IgD-negative memory B cell (primary cell): ENCODE results near the gene CEP72. TPM values are rescaled to one million over a fixed set of nuclear protein-coding genes. Genes with fewer than 3 reads are reported as not detected.

Experiments used
- H3K27ac Mint-ChIP-seq, 3 donors: one replicate each; pipeline ENCODE4 v1.8.0; 2020 to 2022; ENCODE audit warnings: mild to moderate bottlenecking in 3 of 3, mixed read lengths in 3 of 3, moderate library complexity in 1 of 3
- H3K27me3 Mint-ChIP-seq: one replicate; pipeline ENCODE4 v1.8.0; 2021; ENCODE audit warnings: mixed read lengths
- H3K36me3 Mint-ChIP-seq: one replicate; pipeline ENCODE4 v1.8.0; 2020; ENCODE audit warnings: mild to moderate bottlenecking, mixed read lengths
- H3K4me1 Mint-ChIP-seq, 3 donors: one replicate each; pipeline ENCODE4 v1.8.0; 2020 to 2022; ENCODE audit warnings: mixed read lengths in 3 of 3, mild to moderate bottlenecking in 1 of 3
- H3K4me3 Mint-ChIP-seq, 4 donors: one replicate each; pipeline ENCODE4 v1.8.0; 2020 to 2022; ENCODE audit warnings: mild to moderate bottlenecking in 4 of 4, mixed read lengths in 4 of 4, moderate library complexity in 3 of 4
- H3K9me3 Mint-ChIP-seq, 3 donors: one replicate each; pipeline ENCODE4 v1.8.0; 2020 to 2021; ENCODE audit warnings: mixed read lengths in 3 of 3, mild to moderate bottlenecking in 1 of 3
- polyA plus RNA-seq: library from polyadenylated mRNA; unstranded; fragments of 300-500 nt; fragmentation: Illumina TruSeq; gene quantifications from one replicate; pipeline ENCODE4 v1.2.3, GENCODE V29; 2021

The CEP72 gene
- polyA plus RNA-seq, 1 donor from 2014 or later = 5.4 TPM

DNA sequence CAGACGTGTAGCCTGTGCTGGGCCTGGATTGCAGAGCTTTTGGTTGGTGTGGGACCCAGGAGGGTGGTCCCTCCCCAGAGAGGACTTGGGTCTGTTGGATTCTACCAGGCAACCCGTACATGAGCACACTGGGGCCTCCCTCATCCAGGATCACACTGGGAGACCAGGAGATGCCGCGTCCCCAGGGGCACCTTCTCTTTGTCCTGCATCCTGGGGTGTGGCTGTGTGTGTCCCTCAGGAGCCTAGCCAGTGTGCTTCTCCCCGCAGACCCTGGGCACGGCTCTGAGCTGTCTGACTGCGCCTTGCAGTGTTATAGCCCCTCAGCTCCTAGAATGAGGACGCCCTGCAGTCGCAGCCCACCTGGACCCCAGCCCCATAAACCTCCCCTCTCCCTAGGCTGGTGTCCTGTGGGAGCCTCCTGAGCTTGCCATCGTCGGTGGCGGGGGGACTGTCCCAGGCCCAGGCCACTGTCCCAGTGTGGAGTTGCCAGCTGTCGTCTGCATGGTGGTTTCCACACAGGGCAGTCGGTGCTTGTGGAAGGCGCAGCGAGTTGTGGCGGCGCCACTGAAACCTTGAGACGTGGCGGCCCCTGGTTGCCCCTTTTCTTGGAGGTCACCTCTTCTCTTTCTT lies 27.6 kb downstream of the CEP72 start:
- Mint-ChIP-seq H3K4me1 (peaks cover 5 to 11% (median 11%) of the 10 kb centered on the region in 3 donors), H3K27ac (peak overlapping the region in 1 of 3 donors; percentile 50), H3K27me3 (no peaks in the 10 kb centered on the region), H3K36me3 (peaks cover 18% of the 10 kb centered on the region), H3K4me3 (no peak overlapping the region), H3K9me3 (peaks cover 0 to 3% (median 0%) of the 10 kb centered on the region in 3 donors)

DNA sequence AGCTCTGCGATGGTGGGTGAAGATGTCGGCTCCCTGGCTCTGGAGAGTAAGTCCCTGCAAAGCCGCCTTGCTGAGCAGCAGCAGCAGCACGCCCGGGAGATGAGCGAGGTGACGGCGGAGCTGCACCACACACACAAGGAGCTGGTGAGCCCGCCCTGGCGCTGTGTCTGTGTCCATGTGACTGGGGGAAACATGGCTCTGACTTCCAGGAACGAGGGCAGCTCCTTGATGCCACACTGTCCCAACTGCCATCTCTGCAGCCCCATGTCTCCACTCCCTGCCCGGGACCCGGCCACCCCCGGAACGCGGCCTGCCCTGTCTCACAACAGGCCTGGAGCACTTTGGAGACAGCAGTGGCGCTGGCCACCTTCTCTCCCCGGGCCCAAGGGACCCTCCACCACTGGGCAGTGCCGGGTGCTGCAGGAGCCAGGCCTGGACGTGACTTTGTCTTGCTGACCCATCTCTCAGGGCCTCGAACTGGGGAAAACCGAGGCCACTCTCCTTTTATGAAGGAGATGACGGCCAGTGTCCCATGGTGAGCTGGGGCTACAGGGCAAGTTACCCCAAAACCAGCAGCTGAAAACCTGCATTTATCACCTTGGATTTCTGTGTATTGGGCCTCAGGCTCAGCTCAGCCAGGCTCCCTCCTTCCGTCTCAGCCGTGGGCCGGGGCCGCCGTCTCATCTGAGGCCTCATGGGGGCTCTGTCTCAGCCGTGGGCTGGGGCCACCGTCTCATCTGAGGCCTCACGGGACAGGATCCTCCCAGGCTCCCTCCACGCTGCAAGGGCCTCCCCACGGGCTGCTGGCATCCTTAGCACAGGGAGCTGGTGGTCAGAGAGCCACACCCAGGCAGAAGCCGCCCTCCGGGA lies 28.6 kb downstream of the CEP72 start:
- Mint-ChIP-seq H3K4me3 (no peak overlapping the region), H3K27me3 (no peaks in the 10 kb centered on the region), H3K4me1 (peaks cover 5 to 13% (median 11%) of the 10 kb centered on the region in 3 donors), H3K9me3 (peaks cover 0 to 3% (median 0%) of the 10 kb centered on the region in 3 donors), H3K36me3 (peaks cover 13% of the 10 kb centered on the region), H3K27ac (peak overlapping the region in 1 of 3 donors; percentile 50)

DNA sequence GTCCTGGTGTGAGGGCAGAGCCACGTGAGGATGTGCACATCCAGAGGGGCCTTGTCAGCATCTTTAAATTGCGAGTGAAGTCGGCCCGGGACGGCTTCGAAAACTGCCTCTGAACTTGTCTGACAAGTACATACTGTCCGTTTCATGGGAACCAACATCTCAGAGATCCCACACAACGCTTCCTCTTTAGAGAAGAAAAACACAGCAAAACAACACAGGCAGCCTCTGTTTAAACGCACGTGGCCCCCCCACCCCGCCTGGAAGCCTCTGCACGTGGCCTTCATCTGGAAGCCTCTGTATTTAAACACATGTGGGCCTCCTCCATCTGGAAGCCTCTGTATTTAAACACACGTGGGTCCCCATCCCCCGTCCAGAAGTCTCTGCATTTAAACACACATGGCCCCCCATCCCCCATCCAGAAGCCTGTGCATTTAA lies 29.2 kb downstream of the CEP72 start:
- peaks cover 10% of the 10 kb centered on the region for H3K36me3 Mint-ChIP-seq
- H3K9me3 Mint-ChIP-seq = no peaks in the 10 kb centered on the region
- H3K4me1 Mint-ChIP-seq = peaks cover 5 to 14% (median 11%) of the 10 kb centered on the region in 3 donors
- no peaks in the 10 kb centered on the region for H3K27me3 Mint-ChIP-seq
- no peak overlapping the region for H3K27ac Mint-ChIP-seq
- H3K4me3 Mint-ChIP-seq = no peak overlapping the region

DNA sequence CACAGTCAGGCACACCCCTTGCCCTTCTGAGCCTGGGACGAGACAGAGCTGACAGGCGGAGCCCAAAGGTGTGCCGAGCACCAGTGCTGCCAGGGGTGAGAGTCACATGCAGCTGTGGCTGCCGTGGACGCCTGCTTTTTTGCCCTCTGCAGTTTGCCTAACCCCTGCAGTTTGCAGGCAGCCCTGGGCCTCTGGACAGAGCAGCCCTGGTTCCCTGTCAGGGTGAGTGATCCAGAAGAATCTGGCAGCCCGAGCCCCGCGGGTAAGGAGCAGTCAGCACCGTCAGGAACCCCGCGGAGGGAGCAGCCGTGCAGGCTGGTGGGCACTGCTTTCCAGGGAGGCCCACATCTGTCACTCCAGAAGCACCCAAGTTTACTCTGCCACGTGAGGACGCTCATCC lies 30.3 kb downstream of the CEP72 start:
- H3K4me1 Mint-ChIP-seq = peaks cover 5 to 14% (median 11%) of the 10 kb centered on the region in 3 donors
- H3K36me3 Mint-ChIP-seq = peaks cover 5% of the 10 kb centered on the region
- no peaks in the 10 kb centered on the region for H3K9me3 Mint-ChIP-seq
- H3K27me3 Mint-ChIP-seq = no peaks in the 10 kb centered on the region
- H3K27ac Mint-ChIP-seq = no peak overlapping the region
- H3K4me3 Mint-ChIP-seq = no peak overlapping the region

DNA sequence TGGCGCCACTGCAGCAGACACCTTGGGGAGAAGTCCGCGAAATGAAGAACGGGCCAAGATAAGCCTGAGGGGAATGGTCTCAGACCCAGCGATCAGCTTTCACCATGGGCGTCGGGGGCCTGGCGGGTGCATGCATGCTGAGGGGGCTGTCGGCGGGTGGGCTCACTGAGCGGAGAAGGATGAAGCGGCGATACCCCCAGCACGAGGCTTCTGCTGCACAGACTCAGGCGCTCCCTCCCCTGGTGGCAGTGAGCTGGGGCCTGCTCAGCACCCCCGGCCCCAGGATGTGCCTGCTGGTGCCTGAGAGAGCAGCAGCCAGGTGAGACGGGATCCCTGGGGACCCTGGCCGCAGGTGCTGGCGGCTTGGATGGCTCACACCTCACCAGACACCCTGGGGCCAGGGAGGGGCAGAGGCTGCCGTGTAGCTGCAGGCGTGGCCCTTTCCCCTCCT lies 31.2 kb downstream of the CEP72 start:
- H3K4me3 Mint-ChIP-seq = peak overlapping the region in 3 of 4 donors; percentile 8 to 63 (median 16)
- peaks cover 5 to 14% (median 11%) of the 10 kb centered on the region in 3 donors for H3K4me1 Mint-ChIP-seq
- H3K9me3 Mint-ChIP-seq = no peaks in the 10 kb centered on the region
- H3K36me3 Mint-ChIP-seq = peaks cover 5% of the 10 kb centered on the region
- H3K27me3 Mint-ChIP-seq = no peaks in the 10 kb centered on the region
- peak overlapping the region in 1 of 3 donors; percentile 82 for H3K27ac Mint-ChIP-seq

DNA sequence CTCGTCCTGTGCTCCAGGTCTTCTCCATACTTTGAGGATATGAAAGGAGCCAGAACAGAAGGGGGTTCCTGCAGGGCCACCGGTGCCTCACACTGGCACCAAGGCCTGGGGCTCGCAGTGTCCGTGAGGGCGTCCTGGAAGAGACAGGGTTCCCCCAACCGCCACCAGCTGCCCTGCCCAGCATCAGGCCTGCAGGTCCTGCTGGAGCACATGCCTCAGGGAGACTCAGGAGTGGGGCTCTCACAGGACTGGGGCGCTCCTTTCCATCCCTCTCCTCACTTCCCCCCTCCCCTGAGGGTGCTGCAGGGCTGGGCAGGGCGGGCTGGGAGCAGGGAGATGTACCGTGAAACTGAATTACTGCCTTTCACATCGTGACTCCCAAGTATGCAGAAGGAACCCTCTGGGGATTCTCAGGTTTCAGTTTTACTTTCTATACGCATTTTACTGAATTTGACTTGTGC lies 31.7 kb downstream of the CEP72 start:
- peak overlapping the region in 2 of 3 donors; percentile 7 to 11 for H3K27ac Mint-ChIP-seq
- H3K27me3 Mint-ChIP-seq = no peaks in the 10 kb centered on the region
- H3K4me3 Mint-ChIP-seq = peak overlapping the region in 3 of 4 donors; percentile 24 to 55 (median 45)
- peaks cover 5% of the 10 kb centered on the region for H3K36me3 Mint-ChIP-seq
- no peaks in the 10 kb centered on the region for H3K9me3 Mint-ChIP-seq
- peaks cover 5 to 14% (median 11%) of the 10 kb centered on the region in 3 donors for H3K4me1 Mint-ChIP-seq

DNA sequence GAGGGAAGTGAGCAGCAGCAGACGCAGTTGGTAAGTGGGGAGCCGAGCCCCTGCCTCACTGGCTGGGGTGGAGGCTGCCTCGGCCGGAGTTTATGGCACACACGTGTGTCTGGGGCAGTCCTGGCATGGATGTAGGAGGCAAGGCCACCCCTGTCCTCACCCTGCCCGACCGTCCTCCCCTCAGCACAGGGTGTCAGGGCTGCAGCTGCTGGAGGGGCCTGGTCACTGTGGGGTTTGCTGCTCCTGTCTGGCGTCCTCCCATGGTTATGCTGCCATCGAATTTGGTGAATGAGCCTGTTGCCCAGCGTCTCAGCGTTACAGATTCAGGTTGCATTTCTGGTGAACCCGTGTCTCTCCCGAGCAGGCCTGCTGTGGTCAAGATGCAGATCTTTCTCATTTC lies 32.4 kb downstream of the CEP72 start:
- no peaks in the 10 kb centered on the region for H3K27me3 Mint-ChIP-seq
- H3K4me3 Mint-ChIP-seq = peak overlapping the region in 2 of 4 donors; percentile 45 to 55

DNA sequence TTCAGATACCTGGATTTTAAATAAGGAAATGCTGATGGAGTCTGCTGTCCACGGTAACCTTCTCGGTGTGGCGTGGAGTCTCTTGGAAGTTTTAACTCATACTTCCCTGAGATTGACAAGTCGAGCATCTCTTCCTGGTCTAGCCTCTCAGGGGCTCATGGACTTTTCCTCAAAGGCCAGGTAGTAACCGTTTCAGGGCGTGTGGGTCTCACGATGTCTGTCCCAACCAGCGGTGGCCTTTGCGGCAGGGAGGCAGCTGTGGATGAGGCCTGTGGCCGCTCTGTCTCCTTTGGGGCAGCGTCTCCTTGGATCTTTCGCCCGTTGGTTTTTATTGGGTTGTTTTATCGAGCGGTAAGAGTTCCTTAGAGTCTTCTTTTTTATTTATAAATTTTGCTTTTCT lies 32.8 kb downstream of the CEP72 start:
- Mint-ChIP-seq H3K36me3 (peaks cover 4% of the 10 kb centered on the region), H3K4me1 (peaks cover 5 to 14% (median 11%) of the 10 kb centered on the region in 3 donors)

More for the DNA sequence above, 32.4 kb downstream of the CEP72 start:
- Mint-ChIP-seq H3K9me3 (no peaks in the 10 kb centered on the region), H3K36me3 (peaks cover 4% of the 10 kb centered on the region), H3K27ac (peak overlapping the region in 2 of 3 donors; percentile 7 to 11), H3K4me1 (peaks cover 5 to 14% (median 11%) of the 10 kb centered on the region in 3 donors)

DNA sequence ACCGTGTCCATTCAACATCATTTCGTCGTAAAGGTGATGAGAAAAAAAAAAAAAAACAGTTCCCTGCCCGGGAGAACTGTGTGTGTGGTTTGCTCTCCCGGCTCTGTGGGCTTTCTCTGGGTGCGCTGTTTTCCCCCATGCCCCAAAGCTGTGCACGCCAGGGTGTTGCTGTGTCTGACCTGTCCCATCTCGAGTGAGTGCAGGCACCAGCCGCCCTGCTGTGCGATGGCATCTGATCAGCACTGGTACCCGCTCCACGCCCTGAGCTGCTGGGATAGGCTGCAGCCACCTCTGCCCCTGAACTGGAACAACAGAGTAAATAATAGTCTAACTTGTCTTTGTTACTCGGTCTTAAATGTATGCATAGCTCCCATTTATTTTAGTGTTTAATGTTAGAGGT lies 33.3 kb downstream of the CEP72 start:
- H3K9me3 Mint-ChIP-seq = no peaks in the 10 kb centered on the region
- peaks cover 4% of the 10 kb centered on the region for H3K36me3 Mint-ChIP-seq
- peaks cover 5 to 14% (median 11%) of the 10 kb centered on the region in 3 donors for H3K4me1 Mint-ChIP-seq
- H3K27ac Mint-ChIP-seq = no peak overlapping the region
- H3K4me3 Mint-ChIP-seq = no peak overlapping the region
- no peaks in the 10 kb centered on the region for H3K27me3 Mint-ChIP-seq

More for the DNA sequence above, 32.8 kb downstream of the CEP72 start:
- Mint-ChIP-seq H3K27ac (no peak overlapping the region), H3K9me3 (no peaks in the 10 kb centered on the region), H3K27me3 (no peaks in the 10 kb centered on the region), H3K4me3 (no peak overlapping the region)

DNA sequence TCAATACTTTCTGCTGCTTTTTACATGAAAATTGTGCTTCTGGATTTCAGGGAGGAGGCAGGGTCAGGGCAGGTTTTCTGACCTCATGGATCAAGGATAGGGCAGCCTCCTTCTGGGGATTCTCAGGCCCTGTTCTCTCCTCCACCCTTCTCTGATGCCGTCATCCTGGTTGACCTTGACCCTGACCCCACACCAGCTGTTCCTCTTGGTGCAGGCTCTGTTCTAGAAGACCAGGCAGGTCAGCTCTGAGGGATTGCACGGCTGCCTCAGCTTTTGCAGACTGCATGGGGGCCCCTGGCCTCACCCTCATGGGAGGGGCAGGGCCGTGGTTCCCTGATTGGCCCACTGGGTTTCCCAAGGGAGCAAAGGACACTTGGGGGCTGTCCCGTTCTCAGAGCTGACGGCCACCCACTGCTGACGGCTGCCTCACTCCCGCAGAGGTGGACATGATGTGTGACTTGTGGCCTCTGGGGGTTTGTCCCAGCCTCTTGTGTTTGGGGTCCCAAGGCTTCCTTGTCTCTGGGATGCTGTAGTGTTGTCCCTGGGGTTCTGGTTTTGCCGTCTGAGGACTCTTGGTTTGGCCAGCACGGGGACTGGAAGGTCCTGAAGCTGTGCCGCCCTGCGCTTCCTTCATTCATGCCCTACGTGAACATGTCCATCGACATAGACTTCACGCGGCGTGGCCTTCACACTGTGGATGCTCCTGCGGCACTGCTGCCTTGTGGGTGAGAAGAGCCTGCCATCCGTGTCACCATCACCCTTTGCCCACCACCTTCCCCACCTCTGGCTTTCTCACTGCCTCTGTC lies 34.5 kb downstream of the CEP72 start:
- no peaks in the 10 kb centered on the region for H3K9me3 Mint-ChIP-seq
- H3K27me3 Mint-ChIP-seq = no peaks in the 10 kb centered on the region
- no peak overlapping the region for H3K4me3 Mint-ChIP-seq
- H3K27ac Mint-ChIP-seq = no peak overlapping the region
- peaks cover 5 to 14% (median 11%) of the 10 kb centered on the region in 3 donors for H3K4me1 Mint-ChIP-seq
- H3K36me3 Mint-ChIP-seq = peaks cover 4% of the 10 kb centered on the region

DNA sequence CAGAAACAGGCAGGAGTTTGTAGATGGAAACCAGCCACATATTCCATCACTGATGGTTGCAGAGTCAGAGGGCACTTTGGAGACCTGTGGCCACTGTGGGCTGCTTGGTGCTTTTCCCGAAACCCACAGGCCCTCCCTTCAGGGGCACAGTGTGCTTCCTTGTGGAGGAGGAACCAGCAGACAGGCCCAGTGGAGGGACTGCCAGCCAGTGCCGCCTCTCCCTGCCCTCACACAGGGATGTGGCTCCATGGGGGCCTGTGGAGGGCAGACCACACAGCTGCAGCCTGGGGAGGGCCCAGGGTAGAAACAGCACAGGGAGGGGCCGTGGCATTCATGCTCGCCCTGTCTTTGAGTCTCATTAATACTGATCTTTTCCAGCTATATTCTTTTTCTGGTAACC lies 35.2 kb downstream of the CEP72 start:
- no peaks in the 10 kb centered on the region for H3K9me3 Mint-ChIP-seq
- H3K27me3 Mint-ChIP-seq = no peaks in the 10 kb centered on the region
- peaks cover 5 to 14% (median 11%) of the 10 kb centered on the region in 3 donors for H3K4me1 Mint-ChIP-seq
- no peak overlapping the region for H3K4me3 Mint-ChIP-seq
- peaks cover 4% of the 10 kb centered on the region for H3K36me3 Mint-ChIP-seq
- H3K27ac Mint-ChIP-seq = no peak overlapping the region

DNA sequence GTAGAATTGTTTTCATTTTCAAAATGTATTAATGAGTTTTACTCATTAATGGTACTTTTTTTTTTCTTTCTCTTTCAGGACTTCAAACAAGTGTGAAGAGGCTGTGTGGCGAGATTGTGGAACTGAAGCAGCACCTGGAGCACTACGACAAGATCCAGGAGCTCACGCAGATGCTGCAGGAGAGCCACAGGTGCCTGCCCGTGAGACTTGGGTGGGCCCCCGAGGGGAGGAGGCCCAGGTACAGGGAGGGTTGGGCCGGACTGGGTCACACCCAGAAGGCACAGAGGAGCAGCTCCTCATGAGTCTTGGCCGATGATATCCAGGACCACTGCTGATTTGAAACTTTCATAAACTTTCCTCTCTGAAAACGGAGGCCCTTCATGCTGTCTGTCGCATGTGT lies 35.6 kb downstream of the CEP72 start:
- H3K27ac Mint-ChIP-seq = no peak overlapping the region

DNA sequence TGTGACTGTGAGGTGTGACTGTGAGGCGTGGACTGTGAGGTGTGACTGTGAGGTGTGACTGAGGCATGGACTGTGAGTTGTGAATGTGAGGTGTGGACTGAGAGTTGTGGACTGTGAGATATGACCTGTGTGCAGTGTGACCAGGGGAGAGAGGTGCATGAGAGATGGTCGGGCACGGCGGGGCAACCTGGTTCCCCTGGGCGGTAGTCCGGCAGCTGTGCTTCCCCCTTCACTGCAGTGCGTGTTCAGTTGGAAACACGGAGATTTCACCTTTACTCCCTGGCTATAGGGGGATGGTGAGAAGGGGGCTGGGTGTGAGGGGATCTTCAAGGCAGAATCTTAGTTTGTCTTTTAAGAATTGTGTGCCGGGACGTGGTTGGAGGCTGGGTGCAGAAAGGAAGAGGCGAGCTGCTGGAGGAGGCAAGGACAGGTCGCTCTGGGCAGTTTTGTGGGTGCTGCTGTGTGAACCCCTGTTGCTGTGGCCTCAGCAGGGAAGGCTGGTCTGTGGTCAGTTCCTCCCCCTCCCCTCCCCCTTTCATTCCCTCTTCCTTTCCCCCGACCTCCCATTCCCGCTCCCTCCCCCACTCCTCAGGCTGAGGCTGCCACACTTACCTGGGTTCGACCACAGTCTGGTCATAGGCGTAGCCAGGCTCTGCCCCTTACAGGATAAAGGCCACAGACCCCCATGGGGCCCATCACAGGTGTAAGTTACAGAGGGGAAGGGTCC lies 39.3 kb downstream of the CEP72 start:
- no peaks in the 10 kb centered on the region for H3K27me3 Mint-ChIP-seq
- H3K27ac Mint-ChIP-seq = no peak overlapping the region
- H3K36me3 Mint-ChIP-seq = peaks cover 6% of the 10 kb centered on the region
- H3K9me3 Mint-ChIP-seq = no peaks in the 10 kb centered on the region
- H3K4me3 Mint-ChIP-seq = no peak overlapping the region
- H3K4me1 Mint-ChIP-seq = no peaks in the 10 kb centered on the region

More for the DNA sequence above, 35.6 kb downstream of the CEP72 start:
- no peaks in the 10 kb centered on the region for H3K27me3 Mint-ChIP-seq
- no peaks in the 10 kb centered on the region for H3K9me3 Mint-ChIP-seq
- H3K4me1 Mint-ChIP-seq = peaks cover 5 to 14% (median 11%) of the 10 kb centered on the region in 3 donors
- peaks cover 6% of the 10 kb centered on the region for H3K36me3 Mint-ChIP-seq
- H3K4me3 Mint-ChIP-seq = no peak overlapping the region

DNA sequence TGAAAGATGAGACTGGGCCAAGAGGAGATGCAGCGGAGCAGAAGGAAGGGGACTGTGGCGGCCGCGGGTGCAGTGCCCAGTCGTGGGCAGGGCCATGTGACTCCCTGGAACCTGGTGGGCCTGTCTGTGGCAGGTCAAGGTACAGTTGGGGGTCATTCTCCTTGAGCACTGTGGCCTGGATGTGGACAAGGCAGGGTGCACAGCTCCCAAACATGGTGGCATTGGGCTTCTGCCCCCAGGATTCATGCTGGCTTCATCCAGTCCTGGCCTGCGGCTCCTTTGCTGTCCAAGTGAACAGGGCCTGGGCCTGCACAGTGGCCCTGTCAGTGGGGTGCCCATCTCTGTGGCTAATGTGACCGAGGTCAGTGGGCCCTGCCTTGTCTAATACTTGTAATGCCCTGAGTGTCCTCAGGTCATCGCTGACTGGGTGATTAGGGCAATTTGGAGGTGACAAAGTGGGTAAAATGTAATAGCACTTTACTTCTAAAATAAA lies 39.9 kb downstream of the CEP72 start:
- Mint-ChIP-seq H3K27me3 (no peaks in the 10 kb centered on the region), H3K4me1 (no peaks in the 10 kb centered on the region), H3K27ac (no peak overlapping the region), H3K4me3 (peak overlapping the region in 1 of 4 donors; percentile 17), H3K36me3 (peaks cover 7% of the 10 kb centered on the region), H3K9me3 (no peaks in the 10 kb centered on the region)
